COLO829 (cell line): ENCODE results near the gene FAM228B.
"Not testable (repeated sequence)": the region's sequence is repeated elsewhere in the genome, so short reads cannot be mapped to it uniquely, and the experiment has no call there.

Source experiments
- DNase-seq: peaks from one replicate; pipeline ENCODE4 v3.0.0; 2012; ENCODE audit warnings: low spot score

Gene FAM228B

DNA sequence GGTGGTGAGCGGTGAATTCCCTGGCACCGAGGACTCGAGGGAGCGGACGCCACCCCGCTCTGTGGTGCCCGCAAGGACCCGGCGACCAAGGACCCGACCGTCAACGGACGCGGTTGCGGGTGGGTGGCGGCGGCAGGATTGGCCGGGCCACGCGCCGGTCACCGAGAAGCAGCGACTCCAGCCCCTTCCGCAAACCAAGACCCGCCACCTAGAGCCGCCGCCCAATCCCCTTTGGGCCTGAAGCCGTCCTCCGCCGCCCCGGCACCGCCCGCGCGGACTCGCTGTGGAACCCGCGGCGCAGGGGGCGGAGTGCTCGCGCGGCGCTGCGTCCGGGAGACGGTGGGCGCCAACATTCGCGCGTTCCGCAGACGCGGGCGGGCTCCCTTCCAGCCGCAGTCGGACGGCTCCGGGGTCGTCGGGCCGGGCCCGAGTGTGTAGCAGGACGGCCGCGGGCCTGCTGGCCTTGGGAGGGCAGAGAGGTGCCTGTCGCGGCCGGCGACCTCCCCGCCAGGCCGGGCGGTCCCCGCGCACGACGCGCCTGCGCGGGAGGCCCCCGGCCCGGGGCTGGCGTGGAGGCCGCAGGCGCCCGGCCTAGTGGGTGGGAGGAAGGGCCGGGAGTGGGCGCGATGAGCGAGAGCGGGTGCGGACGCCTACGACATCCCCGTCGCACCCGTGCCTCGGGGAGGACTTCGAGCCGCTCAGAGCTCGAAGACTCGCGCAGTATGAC lies at the start of gene FAM228B, which contains the start of gene PFN4:
Gene FAM228B (plus strand): TSS at position 275 of the 727 bp plus-strand sequence. CDS start 893 bp downstream, outside the sequence.
Gene PFN4 (minus strand): TSS at position 140 of the 727 bp plus-strand sequence. CDS start 799 bp downstream, outside the sequence.
- peak; percentile 20 for DNase-seq

DNA sequence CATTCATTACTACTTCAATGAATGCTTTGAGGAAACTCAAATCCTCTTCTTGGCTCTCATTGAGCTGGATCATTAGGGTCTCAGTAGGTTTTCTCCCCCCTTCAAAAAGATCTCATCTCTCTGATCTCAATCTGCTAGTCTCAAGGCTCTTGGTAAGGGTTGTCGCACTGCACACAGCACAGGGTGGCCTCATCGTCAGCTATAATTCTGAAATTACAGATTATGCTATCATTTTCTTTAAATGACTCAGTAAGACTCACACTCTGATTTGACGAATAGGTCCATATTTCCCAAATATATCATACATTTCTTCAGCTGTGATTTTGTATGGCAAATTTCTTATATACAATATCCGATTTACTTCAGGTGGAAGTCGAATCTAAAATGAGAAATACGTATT lies 49.5 kb upstream of the FAM228B start:
- DNase-seq, result no peak

DNA sequence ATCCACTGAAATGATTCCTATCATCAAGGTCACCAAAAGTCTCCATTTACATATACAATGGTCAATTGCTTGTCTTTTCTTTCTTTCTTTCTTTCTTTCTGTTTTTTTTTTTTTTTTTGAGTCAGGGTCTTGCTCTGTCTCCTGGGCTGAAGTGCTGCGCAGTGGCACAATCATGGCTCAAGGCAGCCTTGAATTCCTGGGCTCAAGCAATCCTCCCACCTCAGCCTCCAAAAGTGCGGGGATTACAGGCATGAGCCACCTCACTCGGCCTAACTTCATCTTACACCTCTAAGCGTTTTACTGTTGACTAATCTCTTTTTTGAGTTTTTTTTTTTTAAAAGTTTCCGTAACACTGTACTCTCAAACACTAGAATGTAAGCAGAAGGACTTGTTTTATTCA lies 48.0 kb upstream of the FAM228B start:
- DNase-seq, result no peak

DNA sequence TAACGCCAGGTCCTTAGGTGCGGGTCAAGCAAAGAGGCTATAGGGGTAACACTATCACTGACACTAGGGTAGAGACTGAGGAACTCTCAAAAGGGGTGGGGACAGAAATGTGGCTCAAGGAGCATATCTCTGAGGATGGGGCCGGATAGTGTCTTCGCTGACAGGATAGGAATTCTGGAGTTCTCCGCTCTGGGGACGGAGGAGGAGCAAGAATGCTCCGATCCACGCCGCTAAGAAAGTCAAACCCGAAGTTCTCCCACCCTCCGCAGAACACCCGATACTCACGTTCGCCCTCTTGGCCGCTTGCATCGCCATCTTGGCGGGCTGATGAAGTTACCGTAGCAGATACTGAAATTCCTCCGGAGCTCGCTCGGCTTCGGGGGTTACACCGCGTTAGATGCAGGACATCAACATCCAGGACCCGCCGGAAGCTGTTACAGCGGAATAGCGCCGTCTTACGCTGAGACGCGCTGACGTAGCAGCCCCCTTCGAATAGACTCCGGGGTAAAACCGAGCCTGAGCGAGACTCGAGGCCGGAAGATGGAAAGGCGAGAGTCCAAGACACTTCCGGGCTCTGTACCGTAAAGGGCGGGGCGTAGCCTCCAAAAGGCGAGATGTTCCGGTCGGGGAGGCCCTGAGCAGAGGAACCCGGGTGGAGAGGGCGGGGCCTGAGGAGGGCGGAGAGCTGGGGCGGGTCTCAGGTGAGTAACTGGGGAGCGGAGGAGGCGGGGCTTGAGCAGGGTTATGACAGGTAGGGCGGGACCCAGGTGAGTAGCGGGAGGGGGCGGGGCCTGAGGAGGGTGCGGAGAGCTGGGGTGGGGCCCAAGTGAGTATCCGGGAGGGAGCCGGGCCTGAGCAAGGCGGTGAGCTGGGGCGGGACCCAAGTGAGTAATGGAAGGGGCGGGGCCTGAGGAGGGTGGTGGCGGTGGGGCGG lies 47.1 kb upstream of the FAM228B start, which contains the start of gene SF3B6:
Gene SF3B6 (minus strand): TSS at position 412 of the 934 bp plus-strand sequence. CDS start 97 bp downstream, at position 315.
- DNase-seq, result peak; percentile 94

DNA sequence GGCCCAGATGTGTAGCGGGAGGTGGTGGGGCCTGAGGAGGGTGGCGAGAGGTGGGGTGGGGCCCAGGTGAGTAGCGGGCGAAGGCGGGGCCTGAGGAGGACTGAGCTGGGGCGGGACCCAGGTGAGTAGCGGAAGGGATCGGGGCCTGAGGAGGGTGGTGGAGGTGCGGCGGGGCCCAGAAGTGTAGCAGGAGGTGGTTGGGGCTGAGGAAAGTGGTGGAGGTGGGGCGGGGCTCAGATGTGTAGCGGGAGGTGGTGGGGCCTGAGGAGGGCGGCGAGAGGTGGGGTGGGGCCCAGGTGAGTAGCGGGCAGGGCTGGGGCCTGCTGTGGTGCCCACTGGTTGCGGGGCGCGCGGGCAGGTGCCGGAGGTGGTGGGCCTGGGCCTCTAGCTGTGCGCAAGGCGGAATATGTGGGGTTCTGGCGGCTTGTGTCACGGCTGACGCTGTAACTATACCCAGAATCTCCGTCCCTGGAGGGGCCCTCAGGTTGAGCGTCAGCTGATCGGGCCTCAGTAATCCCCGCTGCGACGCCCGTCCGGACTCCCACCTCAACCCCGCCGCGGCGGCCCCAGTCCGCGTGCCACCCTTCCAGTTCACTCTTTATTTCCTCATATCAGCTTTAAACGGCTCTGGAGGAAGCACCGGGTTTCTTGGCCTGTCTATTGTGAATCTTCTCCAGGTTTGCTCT lies 46.3 kb upstream of the FAM228B start:
- DNase-seq, result no peak

DNA sequence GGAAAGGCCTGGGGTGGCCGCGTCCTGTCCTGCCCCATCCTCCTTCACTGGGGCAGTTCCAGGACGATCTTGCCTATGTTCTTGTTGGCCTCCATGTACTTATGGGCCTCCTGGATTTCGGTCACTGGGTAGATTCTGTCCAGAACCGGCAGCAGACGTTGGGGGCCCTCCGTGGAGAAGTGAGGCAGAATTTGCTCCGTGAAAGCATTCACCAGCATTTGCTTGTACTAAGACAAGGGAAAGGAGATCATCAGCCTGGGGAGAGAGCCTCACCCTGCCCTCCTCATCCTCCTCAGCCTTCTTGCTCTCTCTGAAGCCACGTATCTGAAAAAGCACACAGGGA lies 45.8 kb upstream of the FAM228B start:
- no peak for DNase-seq

DNA sequence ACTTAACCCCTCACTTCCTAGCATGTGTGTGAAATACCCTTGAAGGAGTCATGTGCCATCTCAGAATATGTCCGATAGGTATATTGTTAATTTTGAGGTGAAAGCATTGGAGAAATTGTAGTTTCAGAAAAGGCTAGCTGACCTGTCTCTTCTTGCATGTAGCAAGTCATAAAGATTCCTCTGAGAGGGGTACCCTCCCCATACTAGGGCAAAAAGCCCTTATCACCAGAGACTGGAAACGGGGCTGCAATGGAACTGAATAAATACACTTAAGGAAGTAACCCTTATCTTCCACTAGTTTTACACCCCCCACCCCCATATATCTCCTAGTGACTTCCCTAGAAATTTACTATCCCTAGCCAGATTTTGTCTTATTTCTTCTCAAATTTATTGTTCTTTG lies 45.4 kb upstream of the FAM228B start:
- DNase-seq, result no peak

DNA sequence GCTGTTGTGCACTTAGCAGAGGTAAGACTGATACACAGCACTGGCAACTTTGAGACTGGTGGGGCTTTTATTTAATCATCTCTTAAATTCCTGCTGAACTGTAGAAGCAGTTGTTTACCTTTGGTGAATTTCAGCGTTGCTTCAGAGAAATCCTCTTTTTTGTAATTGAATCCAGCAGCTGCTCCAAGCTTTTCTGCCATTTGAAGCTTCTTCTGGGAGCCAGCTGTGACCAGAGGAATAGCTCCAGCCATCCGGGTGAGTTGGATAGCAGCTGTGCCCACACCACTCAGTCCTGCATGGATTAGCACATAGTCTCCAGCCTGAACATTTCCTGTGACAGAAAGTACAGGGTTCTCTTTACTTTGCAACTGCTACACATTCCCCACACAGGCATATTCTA lies 42.6 kb upstream of the FAM228B start:
- no peak for DNase-seq

DNA sequence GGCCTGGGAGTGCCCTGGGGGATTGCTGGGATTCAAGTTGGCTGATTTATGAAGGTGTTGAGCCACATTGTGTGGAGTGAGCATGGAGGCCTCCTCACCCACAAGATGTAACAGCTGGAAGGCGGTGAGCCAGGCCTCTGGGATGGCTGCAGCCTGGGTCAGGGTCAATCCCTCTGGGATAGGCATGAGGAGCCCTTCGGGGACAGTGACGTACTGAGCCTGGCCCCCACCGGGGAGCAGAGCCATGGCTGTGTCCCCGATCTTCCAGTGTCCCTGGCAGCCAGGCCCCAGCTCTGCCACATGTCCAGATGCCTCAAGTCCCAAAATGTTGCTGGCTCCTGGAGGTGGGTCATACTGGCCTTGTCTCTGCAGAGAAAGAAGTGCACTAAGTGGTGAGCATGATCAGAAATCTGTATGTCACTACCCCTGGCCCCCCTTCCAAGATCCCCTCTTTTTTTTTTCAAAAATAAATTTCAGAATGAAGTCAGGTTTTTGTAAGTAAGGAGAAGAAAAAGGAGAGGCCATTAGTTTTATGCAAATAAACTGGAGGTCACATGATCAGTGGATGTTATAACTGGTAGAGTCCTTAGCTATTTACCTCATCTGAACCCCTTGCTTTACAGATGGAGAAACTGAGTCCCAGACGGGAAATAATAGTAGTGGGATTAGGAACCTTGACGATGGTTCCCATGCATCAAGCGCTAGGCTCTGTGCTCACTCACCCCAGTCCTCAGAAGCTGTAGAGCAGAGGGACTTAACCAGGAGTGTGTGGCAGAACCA lies 40.3 kb upstream of the FAM228B start:
- no peak for DNase-seq

DNA sequence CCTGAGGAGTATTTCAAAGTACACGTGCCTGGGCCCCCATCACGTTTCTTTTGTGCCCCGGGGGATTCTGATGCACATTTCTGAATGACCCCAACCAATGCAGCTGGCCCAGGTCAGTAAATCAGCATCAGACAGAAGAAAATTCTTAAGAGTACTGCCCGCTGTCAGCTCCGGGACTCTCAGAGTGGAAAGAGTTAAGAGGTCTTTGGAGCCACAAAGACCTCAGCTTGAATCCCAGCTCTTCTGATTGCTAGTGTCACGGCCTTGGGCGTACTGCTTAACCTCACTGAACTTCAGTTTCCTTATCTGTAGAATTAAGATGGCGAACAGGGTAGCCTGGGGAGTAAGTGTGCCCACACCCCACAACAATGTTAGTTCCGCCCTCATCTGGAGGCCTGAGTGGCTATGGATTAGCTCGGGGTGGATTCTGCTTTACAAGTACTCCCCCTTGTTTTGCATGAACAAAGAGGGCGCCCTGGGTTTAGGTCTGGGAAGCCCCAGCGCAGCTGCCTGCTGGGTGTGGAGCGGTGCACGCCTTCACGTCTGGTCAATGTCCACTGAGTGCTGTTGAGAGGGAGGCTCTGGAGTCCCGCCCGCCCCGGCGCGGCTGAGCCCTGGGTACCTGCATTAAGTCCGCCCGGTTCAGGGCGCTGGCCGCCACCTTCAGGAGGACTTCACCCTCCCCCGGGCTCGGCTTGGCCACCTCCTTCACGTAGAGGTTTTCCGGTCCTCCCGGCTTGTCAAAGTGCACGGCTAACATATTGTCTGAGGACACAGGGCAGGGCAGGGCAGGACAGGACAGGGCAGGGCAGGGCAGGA lies 39.5 kb upstream of the FAM228B start:
- DNase-seq, result peak; percentile 31

DNA sequence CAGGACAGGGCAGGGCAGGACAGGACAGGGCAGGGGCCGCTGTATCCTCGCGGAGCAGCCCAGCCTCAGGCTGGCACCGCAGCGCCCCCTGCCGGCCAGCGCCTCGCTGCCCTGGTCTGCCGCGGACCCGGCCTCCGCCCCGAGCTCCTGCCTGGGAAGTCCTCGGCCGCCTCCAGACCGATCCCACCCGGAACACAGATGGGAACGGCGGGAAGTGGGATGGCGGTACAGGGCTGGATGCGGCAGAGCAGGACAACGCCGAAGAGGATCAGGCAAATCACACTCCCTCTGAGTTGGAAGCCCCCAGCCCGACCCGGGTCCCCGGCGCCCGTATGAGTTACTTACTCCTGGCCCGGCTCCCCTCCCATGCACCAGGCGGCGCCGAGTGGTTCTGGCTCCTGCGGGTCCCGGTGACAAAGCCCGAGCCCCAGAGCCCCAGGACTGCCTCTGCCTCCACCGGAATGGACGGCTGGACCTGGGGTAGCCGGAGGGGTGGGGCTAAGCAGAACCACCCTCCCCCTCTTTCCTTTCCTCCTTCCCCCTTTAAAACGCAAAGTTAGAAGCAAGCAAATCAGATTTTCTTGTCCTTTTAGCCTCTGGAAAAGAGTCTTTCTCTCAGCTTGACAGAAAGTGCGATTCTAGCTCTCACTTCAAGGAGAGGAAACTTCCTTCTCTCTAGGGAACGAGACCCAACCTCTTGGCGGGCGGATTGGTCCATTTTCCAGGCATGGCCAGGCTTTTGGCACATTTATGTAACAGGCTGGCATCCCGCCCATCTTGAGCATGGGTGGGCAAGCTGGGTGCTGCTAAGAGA lies 38.7 kb upstream of the FAM228B start, which contains the start of gene TP53I3:
Gene TP53I3 (minus strand): TSS at position 449 of the 814 bp plus-strand sequence. CDS start 508 bp downstream, outside the sequence.
- peak; percentile 66 for DNase-seq

DNA sequence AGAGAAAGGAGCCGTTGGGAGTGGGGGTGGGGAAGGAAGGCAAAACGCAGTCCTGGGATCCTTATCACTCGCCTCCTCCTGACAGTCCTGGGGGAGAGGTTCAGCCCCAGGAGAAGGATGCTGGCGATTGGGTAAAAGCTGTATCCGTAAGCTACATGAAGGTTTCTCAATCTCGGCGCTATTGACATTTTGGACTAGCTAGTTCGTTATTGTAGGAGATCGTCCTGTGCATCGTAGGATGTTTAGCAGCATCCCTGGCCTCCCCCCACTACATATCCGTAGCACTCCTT lies 38.1 kb upstream of the FAM228B start:
- no peak for DNase-seq

DNA sequence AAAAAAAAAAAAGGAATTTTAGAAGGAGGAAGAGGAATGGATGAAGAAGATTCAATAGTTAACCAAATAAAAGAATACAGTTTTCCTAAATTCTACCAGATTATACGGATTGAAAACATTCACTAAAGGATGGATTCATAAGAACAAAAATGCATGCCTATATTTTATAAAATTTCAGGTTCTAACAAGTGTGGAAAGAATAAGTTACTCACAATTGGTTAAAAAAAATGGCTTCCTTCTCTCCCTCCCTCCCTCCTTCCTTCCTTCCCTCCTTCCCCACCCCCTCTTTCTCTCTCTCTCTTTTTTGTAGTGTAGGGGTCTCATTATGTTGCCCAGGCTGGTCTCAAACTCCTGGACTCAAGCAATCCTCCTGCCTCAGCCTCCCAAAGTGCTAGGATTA lies 37.0 kb upstream of the FAM228B start:
- DNase-seq, result no peak

DNA sequence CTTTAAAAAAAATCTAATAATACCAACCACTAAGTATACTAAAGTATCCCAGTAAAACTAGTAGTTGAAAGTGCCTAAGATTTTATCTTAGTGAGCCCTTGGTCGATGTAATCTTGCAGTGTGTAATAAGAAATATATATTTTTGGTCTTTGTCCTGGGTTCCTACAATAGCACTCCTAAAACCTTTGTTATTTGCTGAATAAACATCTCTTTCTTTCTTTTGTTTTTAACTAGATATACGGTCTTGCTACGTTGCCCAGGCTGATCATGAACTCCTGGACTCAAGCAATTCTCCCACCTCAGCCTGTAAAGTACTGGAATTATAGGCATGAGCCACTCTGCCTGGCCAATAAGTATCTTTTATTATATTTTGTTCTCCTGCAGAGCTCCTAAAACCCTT lies 36.2 kb upstream of the FAM228B start:
- DNase-seq, result no peak

DNA sequence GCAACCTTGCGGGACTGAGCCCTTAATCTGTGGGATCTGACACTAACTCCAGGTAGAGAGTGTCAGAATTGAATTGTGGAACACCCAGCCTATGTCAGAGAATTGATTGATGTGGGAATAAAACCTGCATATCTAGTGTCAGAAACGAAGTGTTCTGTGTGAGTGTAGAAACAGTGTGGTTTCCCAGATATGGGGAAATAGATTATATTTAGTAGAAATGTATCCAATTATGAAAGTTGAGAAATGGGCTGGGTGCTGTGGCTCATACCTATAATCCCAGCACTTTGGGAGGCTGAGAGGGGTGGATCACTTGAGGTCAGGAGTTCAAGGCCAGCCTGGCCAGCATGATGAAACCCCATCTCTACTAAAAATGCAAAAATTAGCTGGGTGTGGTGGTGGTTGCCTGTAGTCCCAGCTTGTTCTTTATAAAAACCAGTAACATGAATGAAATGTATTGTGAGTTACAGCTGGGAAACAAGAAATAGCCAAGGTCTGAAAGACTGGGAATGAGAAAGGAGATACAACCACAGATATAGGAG lies 34.4 kb upstream of the FAM228B start:
- no peak for DNase-seq

DNA sequence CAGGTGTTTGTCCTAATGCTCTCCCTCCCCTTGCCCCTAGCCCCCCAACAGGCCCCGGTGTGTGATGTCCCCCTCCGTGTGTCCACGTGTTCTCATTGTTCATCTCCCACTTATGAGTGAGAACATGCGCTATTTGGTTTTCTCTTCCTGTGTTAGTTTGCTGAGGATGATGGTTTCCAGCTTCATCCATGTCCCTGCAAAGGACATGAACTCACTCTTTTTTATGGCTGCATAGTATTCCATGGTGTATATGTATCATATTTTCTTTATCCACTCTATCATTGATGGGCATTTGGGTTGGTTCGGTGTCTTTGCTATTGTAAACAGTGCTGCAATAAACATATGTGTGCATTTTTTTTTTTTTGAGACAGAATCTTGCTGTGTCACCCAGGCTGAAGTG lies 30.0 kb upstream of the FAM228B start:
- not testable (repeated sequence) for DNase-seq

DNA sequence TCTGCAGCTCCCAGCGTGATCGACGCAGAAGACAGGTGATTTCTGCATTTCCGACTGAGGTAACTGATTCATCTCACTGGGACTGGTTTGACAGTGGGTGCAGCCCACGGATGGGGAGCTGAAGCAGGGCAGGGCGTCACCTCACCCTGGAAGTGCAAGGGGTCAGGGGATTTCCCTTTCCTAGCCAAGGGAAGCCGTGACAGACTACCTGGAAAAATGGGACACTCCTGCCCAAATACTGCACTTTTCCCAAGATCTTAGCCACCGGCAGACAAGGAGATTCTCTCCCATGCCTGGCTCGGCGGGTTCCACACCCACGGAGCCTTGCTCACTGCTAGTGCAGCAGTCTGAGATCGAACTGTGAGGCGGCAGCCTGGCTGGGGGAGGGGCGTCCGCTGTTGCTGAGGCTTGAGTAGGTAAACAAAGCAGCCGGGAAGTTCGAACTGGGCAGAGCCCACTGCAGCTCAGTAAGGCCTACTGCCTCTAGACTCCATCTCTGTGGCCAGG lies 28.0 kb upstream of the FAM228B start:
- not testable (repeated sequence) for DNase-seq

DNA sequence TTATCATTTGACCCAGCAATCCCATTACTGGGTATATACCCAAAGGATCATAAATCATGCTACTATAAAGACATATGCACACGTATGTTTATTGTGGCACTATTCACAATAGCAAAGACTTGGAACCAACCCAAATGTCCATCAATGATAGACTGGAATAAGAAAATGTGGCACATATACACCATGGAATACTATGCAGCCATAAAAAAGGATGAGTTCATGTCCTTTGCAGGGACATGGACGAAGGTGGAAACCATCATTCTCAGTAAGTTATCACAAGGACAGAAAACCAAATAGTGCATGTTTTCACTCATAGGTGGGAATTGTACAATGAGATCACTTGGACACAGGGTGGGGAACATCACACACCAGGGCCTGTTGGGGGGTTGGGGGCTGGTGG lies 22.5 kb upstream of the FAM228B start:
- DNase-seq, result not testable (repeated sequence)

DNA sequence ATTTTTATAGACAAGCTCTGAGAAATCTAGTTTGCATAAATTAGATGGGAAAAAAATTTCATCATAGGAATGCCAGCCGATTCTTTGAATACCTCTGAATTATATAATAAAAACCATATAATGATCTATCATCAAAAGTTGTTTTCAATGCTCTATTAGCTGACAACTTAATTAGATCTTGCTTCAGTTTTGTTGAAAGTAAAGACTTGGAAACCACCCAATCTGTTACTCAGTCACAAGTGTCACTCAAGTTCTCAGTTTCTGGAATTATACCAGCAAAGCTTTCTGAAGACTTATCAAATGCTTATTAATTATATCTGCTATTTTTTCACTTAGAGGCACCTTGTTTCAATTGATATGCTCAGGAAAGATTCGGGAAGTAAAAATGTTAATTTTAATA lies 21.3 kb upstream of the FAM228B start:
- no peak for DNase-seq
